Osteocyte (in vitro differentiated cells): ENCODE data around the gene LENG8. TPM values are rescaled to one million over a fixed set of nuclear protein-coding genes. Genes with fewer than 3 reads are reported as not detected.

Experiments
- DNase-seq: peaks from one replicate; pipeline ENCODE4 v3.0.0; 2021; ENCODE audit warnings: mixed read lengths; ENCODE audit not compliant: unreplicated experiment; ENCODE audit errors: extremely low spot score
- H3K27ac Mint-ChIP-seq: one replicate; pipeline ENCODE4 v1.8.0; 2021; ENCODE audit warnings: mild to moderate bottlenecking, mixed read lengths; ENCODE audit not compliant: unreplicated experiment
- H3K27me3 Mint-ChIP-seq: one replicate; pipeline ENCODE4 v1.8.0; 2021; ENCODE audit warnings: mixed read lengths; ENCODE audit not compliant: unreplicated experiment
- H3K36me3 Mint-ChIP-seq: one replicate; pipeline ENCODE4 v1.8.0; 2021; ENCODE audit warnings: mixed read lengths; ENCODE audit not compliant: unreplicated experiment
- H3K4me1 Mint-ChIP-seq: one replicate; pipeline ENCODE4 v1.8.0; 2021; ENCODE audit warnings: mixed read lengths; ENCODE audit not compliant: unreplicated experiment
- H3K4me3 Mint-ChIP-seq: one replicate; pipeline ENCODE4 v1.8.0; 2021; ENCODE audit warnings: mild to moderate bottlenecking, moderate library complexity, mixed read lengths; ENCODE audit not compliant: unreplicated experiment
- H3K9me3 Mint-ChIP-seq: one replicate; pipeline ENCODE4 v1.8.0; 2021; ENCODE audit warnings: mixed read lengths; ENCODE audit not compliant: unreplicated experiment
- long read RNA-seq: library from polyadenylated mRNA; unstranded; transcript quantifications from one replicate; pipeline ENCODE4 v2.0.0, GENCODE V29; 2021
- total RNA-seq: library from RNA; stranded (reverse); gene quantifications from 2 replicates; pipeline ENCODE4 v1.2.1, GENCODE V29; 2021
- TF ChIP-seq, protein P1 (sequence below): fragments of 200-600 bp; sonication (generic); IDR thresholded peaks from 2 replicates; pipeline ENCODE4 v1.5.0; 2021; ENCODE audit warnings: antibody characterized with exemption, mild to moderate bottlenecking, moderate library complexity

LENG8 gene
- total RNA-seq, result 145 and 192 TPM in 2 replicates
- long read RNA-seq, partial matches to known transcripts, result 1 of 3 reads
- long read RNA-seq, other reads (novel, unspliced or antisense), result 2 of 3 reads

DNA sequence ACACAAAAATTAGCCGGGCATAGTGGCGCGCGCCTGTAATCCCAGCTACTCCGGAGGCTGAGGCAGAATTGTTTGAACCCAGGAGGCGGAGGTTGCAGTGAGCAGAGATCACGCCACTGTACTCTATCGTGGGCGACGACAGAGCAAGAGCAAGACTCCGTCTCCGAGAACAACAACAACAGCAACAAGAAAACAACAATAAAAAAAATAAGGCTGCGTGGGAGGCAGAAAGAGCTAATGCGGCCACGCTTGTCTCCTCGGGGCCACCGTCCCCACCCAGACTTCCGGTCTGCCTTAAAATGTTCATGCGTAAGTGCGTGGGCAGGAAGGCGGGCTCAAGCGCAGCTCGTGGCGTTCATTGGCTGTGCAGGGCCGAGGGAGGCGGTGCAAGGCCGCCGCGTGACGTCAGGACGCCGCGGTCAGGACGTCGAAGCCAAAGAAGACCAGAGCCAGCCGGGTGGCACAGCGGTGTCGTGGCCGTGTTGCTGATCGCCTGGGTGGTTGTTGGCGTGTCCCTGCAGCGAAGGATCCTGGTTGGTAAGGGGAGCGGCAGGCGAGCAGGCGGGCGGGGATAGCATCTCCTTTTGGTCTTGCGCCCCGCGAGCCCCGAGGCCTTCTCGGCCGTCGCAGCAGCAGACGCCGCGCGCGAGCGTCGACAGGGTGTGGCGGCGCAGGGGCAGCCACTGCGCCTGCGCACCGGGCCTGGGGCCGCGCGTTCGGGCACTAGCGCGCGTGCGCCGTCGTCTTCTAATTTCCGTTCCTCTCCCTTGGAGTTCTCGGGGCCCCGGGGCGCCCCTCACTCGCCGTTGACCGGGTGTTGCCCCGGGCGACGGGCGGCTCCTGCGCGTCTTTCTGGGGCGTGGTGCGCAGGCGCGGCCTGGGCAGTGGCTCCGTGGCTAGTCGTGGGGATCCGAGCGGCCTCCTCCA, at the start of gene LENG8:
LENG8 (plus strand) TSS at position 426 of the 927 bp plus-strand sequence. CDS start 2,146 bp downstream, outside the sequence.
- peak within 1 kb of the TSS; percentile 99 for H3K4me3 Mint-ChIP-seq
- peaks cover 29% of the 10 kb centered on the region for H3K36me3 Mint-ChIP-seq
- DNase-seq, result peak; percentile 99
- H3K9me3 Mint-ChIP-seq, result no peaks in the 10 kb centered on the region
- H3K4me1 Mint-ChIP-seq, result peaks cover 36% of the 10 kb centered on the region
- peak within 1 kb of the TSS; percentile 98 for H3K27ac Mint-ChIP-seq
- H3K27me3 Mint-ChIP-seq, result no peaks in the 10 kb centered on the region
- TF ChIP-seq, protein P1, sequence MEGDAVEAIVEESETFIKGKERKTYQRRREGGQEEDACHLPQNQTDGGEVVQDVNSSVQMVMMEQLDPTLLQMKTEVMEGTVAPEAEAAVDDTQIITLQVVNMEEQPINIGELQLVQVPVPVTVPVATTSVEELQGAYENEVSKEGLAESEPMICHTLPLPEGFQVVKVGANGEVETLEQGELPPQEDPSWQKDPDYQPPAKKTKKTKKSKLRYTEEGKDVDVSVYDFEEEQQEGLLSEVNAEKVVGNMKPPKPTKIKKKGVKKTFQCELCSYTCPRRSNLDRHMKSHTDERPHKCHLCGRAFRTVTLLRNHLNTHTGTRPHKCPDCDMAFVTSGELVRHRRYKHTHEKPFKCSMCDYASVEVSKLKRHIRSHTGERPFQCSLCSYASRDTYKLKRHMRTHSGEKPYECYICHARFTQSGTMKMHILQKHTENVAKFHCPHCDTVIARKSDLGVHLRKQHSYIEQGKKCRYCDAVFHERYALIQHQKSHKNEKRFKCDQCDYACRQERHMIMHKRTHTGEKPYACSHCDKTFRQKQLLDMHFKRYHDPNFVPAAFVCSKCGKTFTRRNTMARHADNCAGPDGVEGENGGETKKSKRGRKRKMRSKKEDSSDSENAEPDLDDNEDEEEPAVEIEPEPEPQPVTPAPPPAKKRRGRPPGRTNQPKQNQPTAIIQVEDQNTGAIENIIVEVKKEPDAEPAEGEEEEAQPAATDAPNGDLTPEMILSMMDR, result no peak

DNA sequence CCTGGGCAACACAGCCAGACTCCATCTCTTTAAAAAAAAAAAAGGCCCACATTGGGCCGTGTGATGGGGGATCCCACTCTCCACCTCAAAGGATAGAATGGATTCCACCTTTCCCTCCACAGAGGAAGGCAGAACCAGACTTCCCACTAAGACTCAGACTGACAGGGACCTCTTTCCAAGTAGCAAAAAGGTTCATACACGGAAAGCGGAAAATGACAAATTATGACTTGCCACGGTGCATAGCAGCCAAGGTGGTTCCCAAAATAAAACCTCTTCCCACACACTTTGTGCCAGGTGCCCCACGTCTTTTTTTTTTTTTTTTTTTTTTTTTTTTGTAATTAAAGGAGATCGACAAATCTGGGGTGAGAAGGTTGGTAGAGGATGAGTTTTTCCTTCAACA, 48.1 kb upstream of the LENG8 start:
- Mint-ChIP-seq H3K9me3 (peaks cover 4% of the 10 kb centered on the region), H3K27me3 (no peaks in the 10 kb centered on the region), H3K36me3 (no peaks in the 10 kb centered on the region), H3K4me3 (no peak overlapping the region), H3K27ac (no peak overlapping the region), H3K4me1 (no peaks in the 10 kb centered on the region)
- DNase-seq, result no peak
- TF ChIP-seq, protein P1, result no peak

DNA sequence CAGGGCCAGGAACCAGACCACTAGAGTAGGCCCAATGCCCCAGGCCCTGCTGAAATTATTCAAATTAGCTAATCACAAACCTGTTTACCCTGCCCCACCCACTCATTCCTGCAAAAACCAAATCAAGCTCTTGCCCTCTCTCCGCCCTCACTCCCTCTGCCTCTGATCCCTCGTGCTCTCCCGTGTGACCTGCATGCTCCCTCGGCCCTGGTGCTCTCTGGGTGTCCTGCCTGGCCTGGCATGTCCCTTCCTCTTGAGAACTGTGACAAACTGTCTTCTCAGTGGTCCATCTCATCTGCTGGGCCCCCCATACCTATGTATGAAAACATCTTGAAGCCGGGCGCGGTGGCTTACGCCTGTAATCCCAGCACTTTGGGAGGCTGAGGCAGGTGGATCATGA, 45.9 kb upstream of the LENG8 start:
- no peak overlapping the region for H3K4me3 Mint-ChIP-seq
- H3K9me3 Mint-ChIP-seq, result peaks cover 8% of the 10 kb centered on the region
- DNase-seq, result no peak
- no peaks in the 10 kb centered on the region for H3K4me1 Mint-ChIP-seq
- H3K36me3 Mint-ChIP-seq, result no peaks in the 10 kb centered on the region
- TF ChIP-seq, protein P1, result no peak
- H3K27me3 Mint-ChIP-seq, result no peaks in the 10 kb centered on the region
- no peak overlapping the region for H3K27ac Mint-ChIP-seq

DNA sequence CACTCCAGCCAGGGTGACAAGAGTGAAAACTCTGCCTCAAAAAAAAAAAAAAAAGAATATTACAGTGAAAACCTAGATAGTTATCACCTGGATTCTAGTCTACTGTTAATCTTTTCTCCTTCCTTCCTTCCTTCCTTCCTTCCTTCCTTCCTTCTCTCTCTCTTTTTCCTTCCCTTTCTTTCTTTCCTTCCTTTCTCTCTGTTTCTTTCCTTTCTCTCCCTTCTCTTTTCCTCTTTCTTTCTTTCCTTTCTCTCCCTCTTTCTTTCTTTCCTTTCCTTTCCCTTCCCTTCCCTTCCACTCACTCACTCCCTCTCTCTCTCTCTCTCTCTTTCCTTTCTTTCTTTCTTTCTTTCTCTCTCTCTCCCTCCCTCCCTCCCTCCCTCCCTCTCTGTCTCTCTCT, 43.4 kb upstream of the LENG8 start:
- TF ChIP-seq, protein P1, result no peak
- H3K4me1 Mint-ChIP-seq, result no peaks in the 10 kb centered on the region
- no peak overlapping the region for H3K27ac Mint-ChIP-seq
- H3K4me3 Mint-ChIP-seq, result no peak overlapping the region
- DNase-seq, result no peak
- no peaks in the 10 kb centered on the region for H3K27me3 Mint-ChIP-seq
- H3K36me3 Mint-ChIP-seq, result no peaks in the 10 kb centered on the region
- peaks cover 8% of the 10 kb centered on the region for H3K9me3 Mint-ChIP-seq

DNA sequence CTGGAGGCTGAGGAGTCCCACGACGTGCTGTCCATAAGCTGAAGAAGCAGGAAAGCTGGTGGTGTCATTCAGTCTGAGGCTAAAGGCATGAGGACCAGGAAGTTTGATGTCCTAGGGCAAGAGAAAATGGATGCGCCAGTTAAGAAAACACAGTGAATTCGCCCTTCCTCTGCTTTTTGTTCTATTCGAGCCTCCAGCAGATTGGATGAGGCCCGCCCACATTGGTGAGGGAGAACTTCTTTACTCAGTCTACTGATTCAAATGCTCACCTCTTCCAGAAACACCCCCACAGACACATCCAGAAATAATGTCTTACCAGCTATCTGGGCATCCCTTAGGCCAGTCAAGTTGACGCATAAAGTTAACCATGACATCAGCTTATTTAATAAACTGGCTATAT, 41.2 kb upstream of the LENG8 start:
- no peaks in the 10 kb centered on the region for H3K4me1 Mint-ChIP-seq
- peaks cover 5% of the 10 kb centered on the region for H3K27me3 Mint-ChIP-seq
- DNase-seq, result no peak
- H3K4me3 Mint-ChIP-seq, result no peak overlapping the region
- H3K36me3 Mint-ChIP-seq, result no peaks in the 10 kb centered on the region
- peaks cover 4% of the 10 kb centered on the region for H3K9me3 Mint-ChIP-seq
- no peak overlapping the region for H3K27ac Mint-ChIP-seq
- TF ChIP-seq, protein P1, result no peak
